Activated CD8-positive, alpha-beta T cell treated with anti-CD3 and anti-CD28 coated beads for 36 hours (primary cell): ENCODE measurements around the gene FGB. TPM values are rescaled to one million over a fixed set of nuclear protein-coding genes. Genes with fewer than 3 reads are reported as not detected.

Experiments
- ATAC-seq: fragments of 200-7000 bp; cut with Tn5 transposase; one replicate; pipeline ENCODE4 v1.10.0; 2021; ENCODE audit warnings: mild to moderate bottlenecking, moderate library complexity
- CTCF ChIA-PET: fragments of 350-600 bp; sonication (Branson Sonifier 250); formaldehyde crosslinking; loops from one replicate; lab custom pipeline; 2021; ENCODE audit warnings: antibody characterized with exemption; lab: Charles Lee
- POLR2A ChIA-PET: fragments of 350-600 bp; sonication (Branson Sonifier 250); formaldehyde crosslinking; loops from one replicate; lab custom pipeline; 2021; ENCODE audit warnings: antibody characterized with exemption; lab: Charles Lee
- DNase-seq: peaks from one replicate; pipeline ENCODE4 v3.0.0-alpha.2; 2020
- H3K27ac Mint-ChIP-seq: one replicate; pipeline ENCODE4 v1.8.0; 2021; ENCODE audit warnings: mild to moderate bottlenecking, mixed read lengths
- H3K27me3 Mint-ChIP-seq: one replicate; pipeline ENCODE4 v1.8.0; 2021; ENCODE audit warnings: mixed read lengths
- H3K36me3 Mint-ChIP-seq: one replicate; pipeline ENCODE4 v1.8.0; 2021; ENCODE audit warnings: low read depth, mixed read lengths
- H3K4me1 Mint-ChIP-seq: one replicate; pipeline ENCODE4 v1.8.0; 2021; ENCODE audit warnings: low read depth, mixed read lengths
- H3K4me3 Mint-ChIP-seq: one replicate; pipeline ENCODE4 v1.8.0; 2021; ENCODE audit warnings: mild to moderate bottlenecking, moderate library complexity, mixed read lengths
- H3K9me3 Mint-ChIP-seq: one replicate; pipeline ENCODE4 v1.8.0; 2021; ENCODE audit warnings: mixed read lengths
- intact Hi-C: fragments of 100-400 bp; cut with micrococcal nuclease; formaldehyde crosslinking; loops from one replicate; pipeline ENCODE4 v1.10.0; 2022
- total RNA-seq, 2 experiments: library from RNA; stranded (reverse); gene quantifications; one replicate each; pipeline ENCODE4 v1.2.3, GENCODE V29; 2021
- TF ChIP-seq, protein P1 (sequence below): fragments of 200-600 bp; IDR thresholded peaks from one replicate; pipeline ENCODE4 v1.8.0; 2022; ENCODE audit warnings: antibody characterized with exemption, mild to moderate bottlenecking

The FGB gene
- total RNA-seq, 2 experiments from 2014 or later: not detected

- DNase-seq (no peak), ATAC-seq (peak; percentile 53)
- no peak overlapping the region for H3K4me3 Mint-ChIP-seq
- intact Hi-C loops: no loop called here
- peaks cover 7% of the 10 kb centered on the region for H3K4me1 Mint-ChIP-seq
- no peak overlapping the region for H3K27ac Mint-ChIP-seq
- H3K9me3 Mint-ChIP-seq: no peaks in the 10 kb centered on the region
- ChIA-PET POLR2A (no interaction called here), CTCF (interaction anchor here (0.9 to 2.3 kb wide), 3 partner anchors 58 to 66 kb away, joined by 3 to 7 read pairs (median 4); partner anchors contain the start of gene PLRG1)
- no peaks in the 10 kb centered on the region for H3K36me3 Mint-ChIP-seq
- peaks cover 5% of the 10 kb centered on the region for H3K27me3 Mint-ChIP-seq
- TF ChIP-seq, protein P1, sequence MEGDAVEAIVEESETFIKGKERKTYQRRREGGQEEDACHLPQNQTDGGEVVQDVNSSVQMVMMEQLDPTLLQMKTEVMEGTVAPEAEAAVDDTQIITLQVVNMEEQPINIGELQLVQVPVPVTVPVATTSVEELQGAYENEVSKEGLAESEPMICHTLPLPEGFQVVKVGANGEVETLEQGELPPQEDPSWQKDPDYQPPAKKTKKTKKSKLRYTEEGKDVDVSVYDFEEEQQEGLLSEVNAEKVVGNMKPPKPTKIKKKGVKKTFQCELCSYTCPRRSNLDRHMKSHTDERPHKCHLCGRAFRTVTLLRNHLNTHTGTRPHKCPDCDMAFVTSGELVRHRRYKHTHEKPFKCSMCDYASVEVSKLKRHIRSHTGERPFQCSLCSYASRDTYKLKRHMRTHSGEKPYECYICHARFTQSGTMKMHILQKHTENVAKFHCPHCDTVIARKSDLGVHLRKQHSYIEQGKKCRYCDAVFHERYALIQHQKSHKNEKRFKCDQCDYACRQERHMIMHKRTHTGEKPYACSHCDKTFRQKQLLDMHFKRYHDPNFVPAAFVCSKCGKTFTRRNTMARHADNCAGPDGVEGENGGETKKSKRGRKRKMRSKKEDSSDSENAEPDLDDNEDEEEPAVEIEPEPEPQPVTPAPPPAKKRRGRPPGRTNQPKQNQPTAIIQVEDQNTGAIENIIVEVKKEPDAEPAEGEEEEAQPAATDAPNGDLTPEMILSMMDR: no peak
Measured at GRCh38 chr4:154616731-154617130, 53.9 kb downstream of the FGB start.

GRCh38 chr4:154617820-154618317 is 55.1 kb downstream of the FGB start:
- ATAC-seq: no peak
- H3K9me3 Mint-ChIP-seq: no peaks in the 10 kb centered on the region
- peaks cover 7% of the 10 kb centered on the region for H3K4me1 Mint-ChIP-seq
- POLR2A ChIA-PET: no interaction called here
- no peak overlapping the region for H3K27ac Mint-ChIP-seq
- no peak overlapping the region for H3K4me3 Mint-ChIP-seq
- H3K36me3 Mint-ChIP-seq: no peaks in the 10 kb centered on the region
- CTCF ChIA-PET: interaction anchor here (0.7 to 10.8 kb wide), 10 partner anchors 9 to 111 kb away, joined by 3 to 209 read pairs (median 4); partner anchors contain the start of gene PLRG1
- intact Hi-C loops: loop anchor here (2.0 kb wide), 2 partner anchors 59 to 67 kb away; partner anchors contain the start of gene PLRG1
- DNase-seq: no peak
- TF ChIP-seq, protein P1: no peak
- H3K27me3 Mint-ChIP-seq: peaks cover 4% of the 10 kb centered on the region

DNA sequence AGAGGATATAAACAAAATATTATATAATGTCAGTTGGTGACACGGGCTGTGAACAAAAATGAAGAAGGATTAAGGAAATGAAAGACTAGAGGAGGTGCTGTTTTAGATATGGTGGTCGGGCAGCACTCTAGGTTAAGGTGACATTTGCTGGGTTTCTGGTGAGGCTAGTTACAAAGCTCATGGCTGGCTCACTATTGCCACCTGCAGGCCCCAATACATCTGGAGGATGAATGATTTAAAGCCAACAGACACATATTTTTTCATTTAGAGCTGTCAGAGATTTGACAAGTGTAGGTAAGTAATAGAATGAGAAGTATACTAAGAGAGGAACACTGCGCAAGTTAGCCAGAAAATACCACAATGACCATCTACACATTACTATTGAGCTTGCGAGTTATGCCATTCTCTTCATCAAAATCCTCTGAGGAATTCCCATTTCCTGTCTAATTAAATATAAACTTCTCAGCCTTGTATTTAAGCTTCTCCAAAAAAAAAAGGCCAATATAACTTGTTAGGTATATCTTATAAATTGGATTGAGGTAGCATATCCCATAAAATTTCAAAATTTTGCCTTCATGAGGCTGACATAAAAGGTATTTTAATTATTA is 56.0 kb downstream of the FGB start:
- TF ChIP-seq, protein P1: peak; percentile 56
- no peak overlapping the region for H3K4me3 Mint-ChIP-seq
- ChIA-PET POLR2A (interaction anchor here (1.0 kb wide), 1 partner anchor 69 kb away, joined by 4 read pairs; the partner anchor contains the start of gene PLRG1), CTCF (interaction anchor here (0.8 to 10.8 kb wide), 17 partner anchors 8 to 290 kb away, joined by 3 to 209 read pairs (median 5); partner anchors contain the start of genes FGB and PLRG1)
- no peaks in the 10 kb centered on the region for H3K9me3 Mint-ChIP-seq
- peaks cover 4% of the 10 kb centered on the region for H3K27me3 Mint-ChIP-seq
- H3K4me1 Mint-ChIP-seq: peaks cover 7% of the 10 kb centered on the region
- intact Hi-C loops: loop anchor here (2.0 kb wide), 2 partner anchors 60 to 68 kb away; partner anchors contain the start of gene PLRG1
- peak; percentile 86 for DNase-seq
- peak; percentile 81 for ATAC-seq
- H3K27ac Mint-ChIP-seq: no peak overlapping the region
- no peaks in the 10 kb centered on the region for H3K36me3 Mint-ChIP-seq

GRCh38 chr4:154620111-154620510 is 57.3 kb downstream of the FGB start:
- no peak overlapping the region for H3K4me3 Mint-ChIP-seq
- no peak for ATAC-seq
- TF ChIP-seq, protein P1: no peak
- H3K27me3 Mint-ChIP-seq: peaks cover 5% of the 10 kb centered on the region
- H3K9me3 Mint-ChIP-seq: no peaks in the 10 kb centered on the region
- H3K27ac Mint-ChIP-seq: no peak overlapping the region
- H3K36me3 Mint-ChIP-seq: no peaks in the 10 kb centered on the region
- POLR2A ChIA-PET: no interaction called here
- CTCF ChIA-PET: interaction anchor here (1.1 to 10.8 kb wide), 7 partner anchors 10 to 69 kb away, joined by 3 to 209 read pairs (median 6); partner anchors contain the start of gene PLRG1
- intact Hi-C loops: no loop called here
- peaks cover 7% of the 10 kb centered on the region for H3K4me1 Mint-ChIP-seq
- DNase-seq: no peak

Other genes starting within 250 kb of the FGB start
- not detected for gene DCHS2, start 71.2 kb upstream of the FGB start, total RNA-seq
- 100 to 1,000 TPM; 114 to 121 TPM for gene PLRG1, start 12.6 kb upstream of the FGB start, total RNA-seq
- not detected for gene FGA, start 27.7 kb downstream of the FGB start, total RNA-seq
- not detected for gene FGG, start 49.6 kb downstream of the FGB start, total RNA-seq
- not detected for gene LRAT, start 181.0 kb downstream of the FGB start, total RNA-seq
- gene RBM46, start 218.3 kb downstream of the FGB start, total RNA-seq: not detected